ELF-1 (cell line): ENCODE results near the gene SLC37A1.
A peak's percentile ranks its signal among the peaks of the same experiment; 100 is the strongest.

ENCODE experiments used
- DNase-seq: peaks from one replicate; pipeline ENCODE4 v3.0.0-alpha.2; 2016; ENCODE audit warnings: low read depth, low spot score

The SLC37A1 gene

GRCh38 chr21:42560517-42561179 lies 47.0 kb downstream of the SLC37A1 start:
- DNase-seq, result no peak

GRCh38 chr21:42561762-42562650 lies 48.4 kb downstream of the SLC37A1 start:
- DNase-seq, result no peak

GRCh38 chr21:42562816-42563215 lies 49.2 kb downstream of the SLC37A1 start:
- DNase-seq, result no peak

- DNase-seq, result no peak
Measured at GRCh38 chr21:42563261-42563660, 49.6 kb downstream of the SLC37A1 start.

- DNase-seq, result no peak
Measured at GRCh38 chr21:42563686-42564085, 50.0 kb downstream of the SLC37A1 start.

- DNase-seq, result no peak
Measured at GRCh38 chr21:42564561-42564971, 50.9 kb downstream of the SLC37A1 start.

- no peak for DNase-seq
Measured at GRCh38 chr21:42565206-42565810, 51.7 kb downstream of the SLC37A1 start.

- no peak for DNase-seq
Measured at GRCh38 chr21:42565886-42566523, 52.4 kb downstream of the SLC37A1 start.

- no peak for DNase-seq
Measured at GRCh38 chr21:42566524-42567213, 53.0 kb downstream of the SLC37A1 start.

- no peak for DNase-seq
Measured at GRCh38 chr21:42567214-42567555, 53.5 kb downstream of the SLC37A1 start.

- no peak for DNase-seq
Measured at GRCh38 chr21:42567861-42568260, 54.2 kb downstream of the SLC37A1 start.

GRCh38 chr21:42568376-42568775 lies 54.7 kb downstream of the SLC37A1 start:
- DNase-seq, result no peak

- no peak for DNase-seq
Measured at GRCh38 chr21:42568866-42569731, 55.4 kb downstream of the SLC37A1 start.

- DNase-seq, result no peak
Measured at GRCh38 chr21:42569732-42570301, 56.2 kb downstream of the SLC37A1 start.

- DNase-seq, result no peak
Measured at GRCh38 chr21:42570362-42570761, 56.7 kb downstream of the SLC37A1 start.

GRCh38 chr21:42570841-42571387 lies 57.3 kb downstream of the SLC37A1 start:
- peak; percentile 75 for DNase-seq

- no peak for DNase-seq
Measured at GRCh38 chr21:42571391-42572150, 57.9 kb downstream of the SLC37A1 start.

GRCh38 chr21:42572906-42573495 lies 59.3 kb downstream of the SLC37A1 start:
- DNase-seq, result no peak
